ENCODE measurements around the gene ANKRD44.

The ANKRD44 gene

GRCh38 chr2:197204519-197205250 is 105.9 kb downstream of the ANKRD44 start:
- DNase-seq = no peak

- DNase-seq = no peak
Measured at GRCh38 chr2:197201874-197202273, 108.7 kb downstream of the ANKRD44 start.

GRCh38 chr2:197200762-197201058 is 109.9 kb downstream of the ANKRD44 start:
- DNase-seq = no peak

DNA sequence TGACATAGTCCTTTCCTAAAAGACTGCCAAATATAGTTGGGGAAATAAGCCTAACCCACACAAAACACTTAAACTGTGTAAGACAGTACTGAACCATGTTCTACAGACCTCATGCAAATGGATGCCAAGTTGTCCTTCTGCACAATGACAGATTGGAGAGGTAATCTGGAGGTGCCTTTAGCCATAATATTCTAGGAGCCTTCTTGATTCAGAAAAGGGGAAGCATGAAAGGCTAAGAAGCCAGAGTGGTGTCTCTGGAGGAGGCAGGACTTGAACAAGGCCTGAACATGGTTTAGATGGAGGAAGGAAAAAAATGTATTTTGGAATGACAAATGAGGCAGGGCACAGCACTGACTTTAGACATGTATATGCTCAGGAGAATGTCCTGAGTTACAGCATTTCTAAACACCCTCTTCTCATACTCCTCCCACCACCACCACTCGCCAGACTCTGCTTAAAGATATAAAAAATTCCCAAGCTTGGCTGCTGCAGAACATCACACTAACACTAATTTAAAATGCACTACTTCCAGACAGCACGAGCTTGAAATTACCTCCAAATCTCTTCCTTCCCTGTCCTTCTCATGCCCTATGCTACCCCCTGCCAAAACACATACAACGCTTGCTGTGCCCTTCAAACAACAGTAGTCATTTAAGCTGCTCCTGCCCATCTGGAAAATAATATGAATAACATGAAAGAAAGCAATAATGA is 110.4 kb downstream of the ANKRD44 start:
- DNase-seq = no peak

GRCh38 chr2:197198890-197199289 is 111.7 kb downstream of the ANKRD44 start:
- DNase-seq = peak; percentile 87

DNA sequence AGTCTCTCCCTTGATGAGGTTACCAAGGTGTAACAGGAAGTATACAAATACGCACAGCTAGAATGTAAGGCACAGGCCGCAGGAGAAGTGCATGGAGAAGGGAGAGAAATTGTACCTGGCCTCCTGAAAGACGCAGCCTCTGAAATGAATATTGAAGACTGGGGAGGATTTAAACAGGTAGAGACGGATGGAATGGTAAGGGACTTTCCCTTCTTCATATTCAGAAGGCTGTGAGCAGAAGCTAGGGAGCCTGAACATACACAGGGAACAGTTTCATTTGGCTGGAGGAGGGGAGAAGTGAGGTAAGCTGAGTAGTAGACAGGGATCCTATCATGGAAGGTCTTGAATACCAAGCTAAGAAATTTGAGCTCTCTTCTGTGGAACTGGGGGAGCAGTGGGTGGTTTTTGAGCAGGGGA is 112.7 kb downstream of the ANKRD44 start:
- no peak for DNase-seq

- DNase-seq = no peak
Measured at GRCh38 chr2:197196541-197197180, 113.9 kb downstream of the ANKRD44 start.

DNA sequence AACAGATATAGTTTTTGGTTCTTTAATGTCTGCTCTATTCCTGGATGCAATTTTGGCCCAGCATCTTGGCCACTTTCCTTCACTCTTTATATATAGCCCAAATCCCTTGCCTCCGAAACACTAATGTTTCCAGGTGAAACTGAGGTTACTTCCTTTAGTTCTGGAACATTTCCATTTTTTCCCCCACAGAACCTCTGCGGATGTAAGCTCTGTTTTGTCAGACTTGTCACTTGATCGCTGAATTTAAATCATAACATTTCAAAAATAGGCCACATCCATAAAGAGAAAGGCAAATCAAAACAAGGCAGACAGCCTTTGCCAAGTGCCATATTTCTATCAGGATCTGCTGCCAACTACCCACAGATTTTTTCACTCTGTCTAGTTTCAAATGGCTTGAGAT is 115.1 kb downstream of the ANKRD44 start:
- no peak for DNase-seq

GRCh38 chr2:197191940-197192322 is 118.6 kb downstream of the ANKRD44 start:
- peak; percentile 64 for DNase-seq

DNA sequence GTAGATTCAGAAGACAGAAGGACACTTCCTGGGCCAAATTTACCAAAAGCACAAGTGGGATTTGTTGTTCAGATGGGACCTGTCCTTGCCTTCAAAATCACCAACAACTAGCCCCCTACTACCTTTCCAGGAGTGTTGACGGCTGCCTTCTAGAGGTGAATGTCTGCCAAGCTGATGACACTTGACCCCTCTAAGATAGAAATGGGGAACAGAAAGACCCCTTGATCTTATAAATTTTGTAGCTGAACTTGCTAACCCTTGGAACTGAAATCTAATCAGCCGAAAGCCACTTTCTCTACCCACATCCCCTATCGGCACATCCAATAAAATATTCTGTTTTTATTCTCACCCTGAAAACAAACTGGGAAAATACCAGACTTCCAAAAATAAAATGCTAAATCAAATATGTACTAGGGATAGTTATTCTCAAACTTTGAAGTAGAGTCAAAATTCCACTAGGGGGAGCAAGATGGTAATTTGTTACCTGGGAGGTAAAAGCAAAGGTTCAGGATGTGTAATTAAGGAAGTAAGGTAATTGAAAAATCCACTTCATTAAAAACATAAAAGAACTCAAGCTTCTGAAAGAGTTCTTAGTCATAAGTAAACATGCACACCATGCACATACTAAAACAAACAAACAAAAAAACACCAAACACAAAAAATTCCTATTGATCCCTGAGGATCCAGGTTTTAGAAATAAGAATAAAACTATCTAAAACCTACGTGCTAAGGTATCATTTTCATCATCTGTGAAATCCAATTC is 119.2 kb downstream of the ANKRD44 start:
- no peak for DNase-seq

DNA sequence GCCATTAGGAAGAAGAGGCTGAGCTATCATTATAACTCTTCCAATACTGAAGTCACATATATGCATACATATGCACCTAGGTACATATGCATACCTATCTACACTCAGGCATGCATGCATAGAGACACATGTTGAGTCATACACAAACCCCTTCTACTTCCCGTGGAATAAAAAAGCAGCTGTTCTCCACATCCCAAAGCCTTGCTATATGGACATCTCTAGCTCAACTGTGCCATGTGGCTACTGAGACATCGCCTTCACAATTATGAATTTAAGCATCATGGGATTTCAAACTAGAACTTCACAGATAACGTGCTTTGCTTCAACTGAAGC is 120.5 kb downstream of the ANKRD44 start:
- DNase-seq = no peak

- no peak for DNase-seq
Measured at GRCh38 chr2:197189426-197190099, 121.0 kb downstream of the ANKRD44 start.

DNA sequence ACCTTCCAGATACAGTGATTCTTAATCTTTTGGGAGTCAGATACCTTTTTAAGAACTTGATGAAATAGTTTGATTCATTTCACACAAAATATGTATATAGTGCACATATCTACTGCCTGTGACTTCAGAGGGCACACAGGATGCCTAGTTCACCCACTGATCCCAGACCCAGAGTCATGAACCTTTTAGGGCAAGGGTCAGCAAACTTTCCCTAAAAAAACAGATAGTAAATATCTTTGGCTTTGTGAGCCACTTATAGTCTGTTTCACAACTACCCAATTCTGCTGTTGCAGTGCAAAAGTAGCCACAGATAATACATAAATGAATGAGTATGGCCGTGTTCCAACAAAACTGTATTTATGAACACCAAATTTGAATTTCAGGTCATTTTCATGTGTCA is 124.9 kb downstream of the ANKRD44 start:
- no peak for DNase-seq

- no peak for DNase-seq
Measured at GRCh38 chr2:197184959-197185586, 125.5 kb downstream of the ANKRD44 start.

- DNase-seq = no peak
Measured at GRCh38 chr2:197183355-197183754, 127.2 kb downstream of the ANKRD44 start.

- DNase-seq = no peak
Measured at GRCh38 chr2:197182668-197183067, 127.9 kb downstream of the ANKRD44 start.

DNA sequence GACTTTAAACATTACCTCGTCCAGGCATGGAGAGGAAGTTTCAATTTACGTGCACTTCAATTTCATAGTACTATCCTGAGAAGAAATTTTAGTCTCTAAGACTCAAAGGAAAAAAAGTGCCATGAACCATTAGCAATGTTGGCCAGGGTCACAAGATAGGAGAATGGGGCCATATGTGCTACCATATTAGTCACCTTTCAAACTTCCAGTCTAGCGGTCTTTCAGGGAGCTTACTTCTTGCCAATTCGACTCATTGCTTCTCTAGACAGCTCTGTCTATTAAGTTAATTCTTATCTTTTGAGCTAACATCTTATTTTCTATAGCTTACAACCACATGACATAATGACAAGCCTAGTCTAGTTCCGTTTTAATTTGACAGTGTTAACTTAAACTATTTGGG is 129.1 kb downstream of the ANKRD44 start:
- DNase-seq = no peak

GRCh38 chr2:197179744-197180498 is 130.7 kb downstream of the ANKRD44 start:
- no peak for DNase-seq

- DNase-seq = no peak
Measured at GRCh38 chr2:197176522-197176921, 134.1 kb downstream of the ANKRD44 start.

GRCh38 chr2:197174539-197175094 is 136.0 kb downstream of the ANKRD44 start:
- DNase-seq = no peak

DNA sequence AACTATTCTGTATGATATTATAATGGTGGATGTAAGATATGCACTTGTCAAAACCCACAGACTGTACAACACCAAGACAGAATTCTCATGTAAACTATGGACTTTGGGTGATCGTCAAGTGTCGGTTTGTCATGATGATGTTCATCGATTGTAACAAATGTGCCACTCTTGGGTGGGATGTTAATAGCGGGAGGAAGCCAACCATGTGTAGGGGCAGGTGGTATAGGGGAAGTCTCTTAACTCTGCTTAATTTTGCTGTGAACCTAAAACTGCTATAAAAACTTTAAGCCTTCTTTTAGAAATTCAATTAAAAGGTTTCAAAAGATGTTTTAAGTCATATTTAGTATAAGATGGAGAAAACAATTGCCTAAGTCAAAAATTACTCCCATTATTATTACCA is 139.0 kb downstream of the ANKRD44 start:
- no peak for DNase-seq

Measured in activated naive CD4-positive, alpha-beta T cell treated with Interleukin-2 at 50 U/mL for 16 hours (primary cell).